Skeletal muscle cell (primary cell): Measurements from ENCODE around the gene TCEAL3.
A peak's percentile ranks its signal among the peaks of the same experiment; 100 is the strongest.
"Not testable (repeated sequence)": the region's sequence is repeated elsewhere in the genome, so short reads cannot be mapped to it uniquely, and the experiment has no call there.

Experiments used
- DNase-seq: peaks from one replicate; pipeline ENCODE4 v3.0.0-alpha.2; 2010; ENCODE audit warnings: low read depth
- H3K4me3 ChIP-seq: 2 replicates; pipeline ENCODE4 v1.5.1; 2011; ENCODE audit warnings: low read depth, mild to moderate bottlenecking, control low read depth, low read length, moderate library complexity

The TCEAL3 gene

GRCh38 chrX:103616676-103617186, 9.0 kb downstream of the TCEAL3 start:
- no peak for DNase-seq
- no peak overlapping the region for H3K4me3 ChIP-seq

GRCh38 chrX:103624111-103624510, 16.3 kb downstream of the TCEAL3 start:
- no peak for DNase-seq
- no peak overlapping the region for H3K4me3 ChIP-seq

- no peak for DNase-seq
- H3K4me3 ChIP-seq = no peak overlapping the region
Observed at GRCh38 chrX:103626855-103627254, 19.1 kb downstream of the TCEAL3 start.

- H3K4me3 ChIP-seq = peak within 1 kb of the TSS; percentile 63
- peak; percentile 16 for DNase-seq
Observed at GRCh38 chrX:103628386-103629317, 20.9 kb downstream of the TCEAL3 start, which contains the start of gene TCEAL1. TCEAL1 (plus strand) TSS chrX:103628975; CDS start chrX:103629917, 942 bp downstream.

GRCh38 chrX:103629318-103630170, 21.8 kb downstream of the TCEAL3 start:
- DNase-seq = peak; percentile 25
- peak overlapping the region; percentile 63 for H3K4me3 ChIP-seq

GRCh38 chrX:103630171-103630511, 22.4 kb downstream of the TCEAL3 start:
- DNase-seq = no peak
- H3K4me3 ChIP-seq = peak overlapping the region; percentile 63

GRCh38 chrX:103631145-103631544, 23.4 kb downstream of the TCEAL3 start:
- H3K4me3 ChIP-seq = no peak overlapping the region

GRCh38 chrX:103635436-103635835, 27.7 kb downstream of the TCEAL3 start:
- DNase-seq = no peak
- no peak overlapping the region for H3K4me3 ChIP-seq

More at GRCh38 chrX:103631145-103631544, 23.4 kb downstream of the TCEAL3 start:
- DNase-seq = no peak

GRCh38 chrX:103637604-103638338, 30.0 kb downstream of the TCEAL3 start:
- DNase-seq = no peak

GRCh38 chrX:103638479-103639346, 30.9 kb downstream of the TCEAL3 start:
- not testable (repeated sequence) for H3K4me3 ChIP-seq

More at GRCh38 chrX:103637604-103638338, 30.0 kb downstream of the TCEAL3 start:
- no peak overlapping the region for H3K4me3 ChIP-seq

GRCh38 chrX:103640401-103641155, 32.8 kb downstream of the TCEAL3 start:
- DNase-seq = peak; percentile 38
- no peak overlapping the region for H3K4me3 ChIP-seq

More at GRCh38 chrX:103638479-103639346, 30.9 kb downstream of the TCEAL3 start:
- not testable (repeated sequence) for DNase-seq

GRCh38 chrX:103644125-103644524, 36.4 kb downstream of the TCEAL3 start:
- DNase-seq = no peak
- H3K4me3 ChIP-seq = no peak overlapping the region

- DNase-seq = no peak
- no peak overlapping the region for H3K4me3 ChIP-seq
Observed at GRCh38 chrX:103647630-103648029, 39.9 kb downstream of the TCEAL3 start.

- no peak overlapping the region for H3K4me3 ChIP-seq
- DNase-seq = no peak
Observed at GRCh38 chrX:103651151-103651773, 43.5 kb downstream of the TCEAL3 start.

GRCh38 chrX:103655230-103656000, 47.7 kb downstream of the TCEAL3 start:
- DNase-seq, H3K4me3 ChIP-seq: not testable (repeated sequence)

- no peak overlapping the region for H3K4me3 ChIP-seq
- DNase-seq = peak; percentile 15
Observed at GRCh38 chrX:103656617-103657016, 48.9 kb downstream of the TCEAL3 start.
